ENCODE data around the gene INPP5A. TPM values are rescaled to one million over a fixed set of nuclear protein-coding genes. Genes with fewer than 3 reads are reported as not detected.

The INPP5A gene
- total and polyA plus RNA-seq, 10 of the 15 experiments (the other 5 are each of a cell fraction or from before 2014, with no cell fraction given), result 0.52 to 15.0 (median 6.3) TPM

DNA sequence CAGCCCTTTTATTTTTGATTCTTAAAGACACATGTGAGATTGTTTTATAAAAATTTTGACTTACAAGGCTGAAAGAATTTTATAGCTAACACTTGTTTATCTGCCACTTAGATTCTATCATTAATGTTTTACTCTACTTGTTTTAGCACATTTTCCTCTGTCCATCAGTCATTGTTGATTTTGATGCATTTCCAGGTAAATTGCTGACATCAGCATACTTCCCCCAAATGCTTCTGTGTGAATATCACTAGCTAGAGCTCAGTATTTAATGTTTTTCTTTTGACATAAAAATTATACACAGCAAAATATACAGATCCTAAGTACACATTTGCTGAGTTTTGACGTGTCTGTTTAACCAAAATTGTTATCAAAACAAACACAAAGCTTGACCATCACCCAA is 43.0 kb downstream of the INPP5A start (continued):
- no peak for TF ChIP-seq SMC3 (IDR thresholded peaks at IDR 0.05; ENCODE audit: borderline replicate concordance, low read length)
- no peak for TF ChIP-seq STAT1 (conservative IDR thresholded peaks at IDR 0.05)
- no peak for TF ChIP-seq MEF2B (IDR thresholded peaks at IDR 0.05; ENCODE audit: partially characterized antibody, poor library complexity, severe bottlenecking)
- TF ChIP-seq SUPT20H (IDR thresholded peaks at IDR 0.05; ENCODE audit: borderline replicate concordance, control insufficient read depth, low read depth, low read length), result no peak
- no peak for TF ChIP-seq NR2F1 (conservative IDR thresholded peaks at IDR 0.05)
- TF ChIP-seq EP300 (IDR thresholded peaks at IDR 0.05; ENCODE audit: borderline replicate concordance in 1 of 2, control insufficient read depth in 1 of 2, low read depth in 2 of 2, low read length in 2 of 2), result no peak
- no peak for TF ChIP-seq RUNX3 (IDR thresholded peaks at IDR 0.05; ENCODE audit: low read length)
- TF ChIP-seq, protein P1, sequence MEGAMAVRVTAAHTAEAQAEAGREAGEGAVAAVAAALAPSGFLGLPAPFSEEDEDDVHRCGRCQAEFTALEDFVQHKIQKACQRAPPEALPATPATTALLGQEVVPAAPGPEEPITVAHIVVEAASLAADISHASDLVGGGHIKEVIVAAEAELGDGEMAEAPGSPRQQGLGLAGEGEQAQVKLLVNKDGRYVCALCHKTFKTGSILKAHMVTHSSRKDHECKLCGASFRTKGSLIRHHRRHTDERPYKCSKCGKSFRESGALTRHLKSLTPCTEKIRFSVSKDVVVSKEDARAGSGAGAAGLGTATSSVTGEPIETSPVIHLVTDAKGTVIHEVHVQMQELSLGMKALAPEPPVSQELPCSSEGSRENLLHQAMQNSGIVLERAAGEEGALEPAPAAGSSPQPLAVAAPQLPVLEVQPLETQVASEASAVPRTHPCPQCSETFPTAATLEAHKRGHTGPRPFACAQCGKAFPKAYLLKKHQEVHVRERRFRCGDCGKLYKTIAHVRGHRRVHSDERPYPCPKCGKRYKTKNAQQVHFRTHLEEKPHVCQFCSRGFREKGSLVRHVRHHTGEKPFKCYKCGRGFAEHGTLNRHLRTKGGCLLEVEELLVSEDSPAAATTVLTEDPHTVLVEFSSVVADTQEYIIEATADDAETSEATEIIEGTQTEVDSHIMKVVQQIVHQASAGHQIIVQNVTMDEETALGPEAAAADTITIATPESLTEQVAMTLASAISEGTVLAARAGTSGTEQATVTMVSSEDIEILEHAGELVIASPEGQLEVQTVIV (IDR thresholded peaks at IDR 0.05; ENCODE audit: borderline replicate concordance, partially characterized antibody), result no peak
- TF ChIP-seq SRF (IDR thresholded peaks at IDR 0.05; ENCODE audit: low read depth in 2 of 2, low read length in 2 of 2), result no peak

GRCh38 chr10:132582137-132582536 is 44.5 kb downstream of the INPP5A start:
- no peak overlapping the region for H3K4me3 ChIP-seq
- no peak overlapping the region for H3K4me2 ChIP-seq (ENCODE audit: control insufficient read depth, insufficient read depth)
- no peaks in the 10 kb centered on the region for H3K36me3 ChIP-seq (ENCODE audit: control insufficient read depth in 2 of 2, insufficient read depth in 2 of 2, low read length in 1 of 2)
- H4K20me1 ChIP-seq (ENCODE audit: control insufficient read depth, insufficient read depth), result no peaks in the 10 kb centered on the region
- POLR2A ChIA-PET, result interaction anchor here (1.3 kb wide), 1 partner anchor 12 kb away, joined by 6 read pairs; no protein-coding TSS in a partner anchor
- in situ Hi-C loops (cut with MboI), result no loop called here
- SMC1A ChIA-PET (ENCODE audit: uncharacterized antibody, unreplicated experiment), result no interaction called here
- no peak for ATAC-seq
- no peaks in the 10 kb centered on the region for H3K4me1 ChIP-seq (ENCODE audit: control insufficient read depth, insufficient read depth, low read length)
- 96% methylated on average over 2 of the region's 4 CpGs for WGBS (ENCODE audit: insufficient coverage, insufficient replicate concordance, low lambda C conversion rate, missing lambda C conversion rate)
- H3K27ac ChIP-seq (ENCODE audit: control insufficient read depth, insufficient read depth), result no peak overlapping the region
- no peaks in the 10 kb centered on the region; the same call in 1 of the 2 replicates for H3K79me2 ChIP-seq (ENCODE audit: control insufficient read depth, insufficient read depth, low read length)
- H3K9me3 ChIP-seq (replicated peaks; ENCODE audit: control insufficient read depth, insufficient read depth, low read length), result no peaks in the 10 kb centered on the region
- BruUV-seq (replicated peaks), result no TSS peak
- H2AFZ ChIP-seq (ENCODE audit: control insufficient read depth, low read depth, low read length), result no peak overlapping the region
- RAD21 ChIA-PET (ENCODE audit: unreplicated experiment), result interaction anchor here (1.2 kb wide), 1 partner anchor 12 kb away, joined by 4 read pairs; no protein-coding TSS in a partner anchor
- no peak for FAIRE-seq
- no peaks in the 10 kb centered on the region for H3K27me3 ChIP-seq (replicated peaks in 1 of 2; ENCODE audit: control insufficient read depth in 2 of 2, insufficient read depth in 2 of 2, low read length in 1 of 2)
- intact Hi-C loops (cut with micrococcal nuclease; ENCODE audit: unreplicated experiment), result no loop called here
- no peak for DNase-seq (ENCODE audit: low read depth, low spot score)
- CTCF ChIA-PET, result interaction anchor here (1.1 kb wide), 1 partner anchor 10 kb away, joined by 3 read pairs; no protein-coding TSS in a partner anchor
- H3K9ac ChIP-seq (ENCODE audit: control insufficient read depth, insufficient read depth, low read length), result no peak overlapping the region
- TF ChIP-seq GABPA (IDR thresholded peaks at IDR 0.05; ENCODE audit: low read depth) (no peak), BHLHE40 (IDR thresholded peaks at IDR 0.05; ENCODE audit: borderline replicate concordance in 1 of 2, low read depth in 2 of 2, low read length in 1 of 2) (no peak), STAT1 (conservative IDR thresholded peaks at IDR 0.05) (no peak), KAT2A (conservative IDR thresholded peaks at IDR 0.05; ENCODE audit: control insufficient read depth, low read depth, low read length) (no peak)
- TF ChIP-seq, protein P2, sequence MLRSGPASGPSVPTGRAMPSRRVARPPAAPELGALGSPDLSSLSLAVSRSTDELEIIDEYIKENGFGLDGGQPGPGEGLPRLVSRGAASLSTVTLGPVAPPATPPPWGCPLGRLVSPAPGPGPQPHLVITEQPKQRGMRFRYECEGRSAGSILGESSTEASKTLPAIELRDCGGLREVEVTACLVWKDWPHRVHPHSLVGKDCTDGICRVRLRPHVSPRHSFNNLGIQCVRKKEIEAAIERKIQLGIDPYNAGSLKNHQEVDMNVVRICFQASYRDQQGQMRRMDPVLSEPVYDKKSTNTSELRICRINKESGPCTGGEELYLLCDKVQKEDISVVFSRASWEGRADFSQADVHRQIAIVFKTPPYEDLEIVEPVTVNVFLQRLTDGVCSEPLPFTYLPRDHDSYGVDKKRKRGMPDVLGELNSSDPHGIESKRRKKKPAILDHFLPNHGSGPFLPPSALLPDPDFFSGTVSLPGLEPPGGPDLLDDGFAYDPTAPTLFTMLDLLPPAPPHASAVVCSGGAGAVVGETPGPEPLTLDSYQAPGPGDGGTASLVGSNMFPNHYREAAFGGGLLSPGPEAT (IDR thresholded peaks at IDR 0.05; ENCODE audit: low read depth), result no peak
- TF ChIP-seq, protein P3, sequence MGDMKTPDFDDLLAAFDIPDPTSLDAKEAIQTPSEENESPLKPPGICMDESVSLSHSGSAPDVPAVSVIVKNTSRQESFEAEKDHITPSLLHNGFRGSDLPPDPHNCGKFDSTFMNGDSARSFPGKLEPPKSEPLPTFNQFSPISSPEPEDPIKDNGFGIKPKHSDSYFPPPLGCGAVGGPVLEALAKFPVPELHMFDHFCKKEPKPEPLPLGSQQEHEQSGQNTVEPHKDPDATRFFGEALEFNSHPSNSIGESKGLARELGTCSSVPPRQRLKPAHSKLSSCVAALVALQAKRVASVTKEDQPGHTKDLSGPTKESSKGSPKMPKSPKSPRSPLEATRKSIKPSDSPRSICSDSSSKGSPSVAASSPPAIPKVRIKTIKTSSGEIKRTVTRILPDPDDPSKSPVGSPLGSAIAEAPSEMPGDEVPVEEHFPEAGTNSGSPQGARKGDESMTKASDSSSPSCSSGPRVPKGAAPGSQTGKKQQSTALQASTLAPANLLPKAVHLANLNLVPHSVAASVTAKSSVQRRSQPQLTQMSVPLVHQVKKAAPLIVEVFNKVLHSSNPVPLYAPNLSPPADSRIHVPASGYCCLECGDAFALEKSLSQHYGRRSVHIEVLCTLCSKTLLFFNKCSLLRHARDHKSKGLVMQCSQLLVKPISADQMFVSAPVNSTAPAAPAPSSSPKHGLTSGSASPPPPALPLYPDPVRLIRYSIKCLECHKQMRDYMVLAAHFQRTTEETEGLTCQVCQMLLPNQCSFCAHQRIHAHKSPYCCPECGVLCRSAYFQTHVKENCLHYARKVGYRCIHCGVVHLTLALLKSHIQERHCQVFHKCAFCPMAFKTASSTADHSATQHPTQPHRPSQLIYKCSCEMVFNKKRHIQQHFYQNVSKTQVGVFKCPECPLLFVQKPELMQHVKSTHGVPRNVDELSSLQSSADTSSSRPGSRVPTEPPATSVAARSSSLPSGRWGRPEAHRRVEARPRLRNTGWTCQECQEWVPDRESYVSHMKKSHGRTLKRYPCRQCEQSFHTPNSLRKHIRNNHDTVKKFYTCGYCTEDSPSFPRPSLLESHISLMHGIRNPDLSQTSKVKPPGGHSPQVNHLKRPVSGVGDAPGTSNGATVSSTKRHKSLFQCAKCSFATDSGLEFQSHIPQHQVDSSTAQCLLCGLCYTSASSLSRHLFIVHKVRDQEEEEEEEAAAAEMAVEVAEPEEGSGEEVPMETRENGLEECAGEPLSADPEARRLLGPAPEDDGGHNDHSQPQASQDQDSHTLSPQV (IDR thresholded peaks at IDR 0.05), result no peak

Measured in GM12878 (cell line).